MG63 (cell line): ENCODE data around the gene PRDM7. TPM values are rescaled to one million over a fixed set of nuclear protein-coding genes. Genes with fewer than 3 reads are reported as not detected.
A peak's percentile ranks its signal among the peaks of the same experiment; 100 is the strongest.

Experiments used
- DNase-seq: peaks from one replicate; pipeline ENCODE4 v3.0.0-alpha.2; 2020
- H3K27me3 ChIP-seq: fragments of 250-450 bp; sonication (Bioruptor Pico); 2 replicates; pipeline ENCODE4 v1.5.1; 2020; ENCODE audit warnings: mild to moderate bottlenecking, moderate library complexity
- H3K36me3 ChIP-seq: fragments of 250-450 bp; sonication (Bioruptor Pico); 2 replicates; pipeline ENCODE4 v1.5.1; 2020; ENCODE audit warnings: mild to moderate bottlenecking, moderate library complexity
- H3K4me3 ChIP-seq: fragments of 250-450 bp; sonication (Bioruptor Pico); 2 replicates; pipeline ENCODE4 v1.5.1; 2020; ENCODE audit warnings: mild to moderate bottlenecking, moderate library complexity
- H3K9me3 ChIP-seq: fragments of 250-450 bp; sonication (Bioruptor Pico); 2 replicates; pipeline ENCODE4 v1.5.1; 2020; ENCODE audit warnings: mild to moderate bottlenecking, moderate library complexity
- total RNA-seq: library from RNA; depleted of rRNA; stranded (reverse); fragments of >200 nt; shearing (Covaris generic); gene quantifications from 2 replicates; pipeline ENCODE4 v1.2.3, GENCODE V29; 2014; ENCODE audit warnings: low replicate concordance

Gene PRDM7
- total RNA-seq, 1 experiment from 2014 or later, result not detected

- Histone ChIP-seq H3K36me3 (peaks cover 27% of the 10 kb centered on the region), H3K9me3 (no peaks in the 10 kb centered on the region), H3K4me3 (peak overlapping the region; percentile 53), H3K27me3 (no peaks in the 10 kb centered on the region)
- DNase-seq, result peak; percentile 98
These were observed 30.0 kb downstream of the PRDM7 start for GRCh38 chr16:90046971-90047713.

DNA sequence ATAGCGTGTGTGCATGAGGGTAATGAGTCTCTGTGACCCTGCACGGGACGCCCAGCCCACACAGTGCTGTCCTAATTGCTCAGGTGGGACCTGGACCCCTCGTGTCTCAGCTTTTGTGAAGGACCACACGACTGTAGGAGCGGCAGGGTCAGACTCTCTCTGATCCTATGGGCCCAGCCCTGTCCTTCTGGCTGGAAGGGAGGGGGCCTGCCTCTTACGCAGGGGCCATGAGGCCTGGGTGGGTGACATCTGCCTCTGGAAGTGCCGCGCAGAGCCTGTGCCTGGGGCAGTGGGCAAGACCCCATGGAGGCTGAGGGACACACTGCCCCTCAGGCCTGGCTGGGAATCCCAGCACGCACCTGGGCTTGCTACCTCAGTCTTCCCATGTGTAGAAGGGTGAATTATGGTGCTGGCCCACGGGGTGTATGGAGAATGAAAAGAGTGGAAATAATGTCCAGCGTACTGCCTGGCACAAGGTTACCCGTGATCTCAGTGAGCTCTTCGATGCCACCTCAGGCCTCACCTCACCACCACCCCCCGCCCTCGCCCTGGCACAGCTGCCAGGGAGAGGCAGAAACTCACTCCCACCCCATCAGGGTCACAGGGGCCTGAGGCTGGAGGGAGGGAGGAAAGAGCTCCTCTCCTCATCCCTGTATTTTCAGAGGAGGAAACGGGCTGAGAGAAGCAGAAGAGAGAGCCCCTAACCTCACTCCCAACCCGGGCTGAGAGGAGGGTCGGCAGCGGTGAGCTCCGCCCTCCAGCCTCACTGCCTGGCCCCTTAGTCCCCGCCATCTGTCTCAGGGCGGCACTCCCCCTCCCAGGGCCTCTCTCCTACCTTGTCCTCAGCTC lies 30.8 kb downstream of the PRDM7 start:
- H3K27me3 ChIP-seq, result no peaks in the 10 kb centered on the region
- H3K4me3 ChIP-seq, result peak overlapping the region; percentile 53
- no peaks in the 10 kb centered on the region for H3K9me3 ChIP-seq
- peaks cover 35% of the 10 kb centered on the region for H3K36me3 ChIP-seq
- no peak for DNase-seq

GRCh38 chr16:90044111-90044551 lies 33.0 kb downstream of the PRDM7 start:
- H3K27me3 ChIP-seq, result no peaks in the 10 kb centered on the region
- no peaks in the 10 kb centered on the region for H3K9me3 ChIP-seq
- no peak overlapping the region for H3K4me3 ChIP-seq
- H3K36me3 ChIP-seq, result peaks cover 55% of the 10 kb centered on the region
- peak; percentile 56 for DNase-seq

- peaks cover 61% of the 10 kb centered on the region for H3K36me3 ChIP-seq
- H3K9me3 ChIP-seq, result no peaks in the 10 kb centered on the region
- H3K27me3 ChIP-seq, result no peaks in the 10 kb centered on the region
- H3K4me3 ChIP-seq, result no peak overlapping the region
- DNase-seq, result no peak
These were observed 33.6 kb downstream of the PRDM7 start for GRCh38 chr16:90043526-90043925.

- H3K36me3 ChIP-seq, result peaks cover 66% of the 10 kb centered on the region
- no peaks in the 10 kb centered on the region for H3K9me3 ChIP-seq
- no peak for DNase-seq
- no peak overlapping the region for H3K4me3 ChIP-seq
- H3K27me3 ChIP-seq, result no peaks in the 10 kb centered on the region
These were observed 34.1 kb downstream of the PRDM7 start for GRCh38 chr16:90042946-90043514.

DNA sequence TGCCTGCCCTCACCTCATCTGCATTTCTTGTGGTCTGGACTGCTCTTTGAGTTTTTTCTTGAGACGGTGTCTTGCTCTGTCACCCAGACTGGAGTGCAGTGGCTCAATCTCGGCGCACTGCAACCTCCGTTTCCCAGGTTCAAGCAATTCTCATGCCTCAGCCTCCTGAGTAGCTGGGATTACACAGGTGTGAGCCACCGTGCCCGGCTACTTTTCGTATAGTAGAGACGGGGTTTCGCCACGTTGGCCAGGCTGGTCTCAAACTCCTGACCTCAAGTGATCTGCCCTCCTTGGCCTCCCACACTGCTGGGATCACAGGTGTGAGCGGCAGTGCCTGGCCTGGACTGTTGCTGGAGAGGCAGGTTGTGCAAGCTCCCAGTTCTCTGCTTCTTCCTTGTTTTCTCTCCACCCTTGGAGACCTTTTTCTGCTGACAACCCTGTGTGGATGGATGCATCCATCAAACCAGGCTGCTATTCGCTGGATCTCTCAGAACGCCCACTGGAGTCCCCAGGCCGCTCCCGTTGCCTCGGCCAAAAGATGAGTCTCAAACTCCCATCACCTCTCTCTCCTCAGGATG lies 35.1 kb downstream of the PRDM7 start:
- DNase-seq, result no peak
- peaks cover 77% of the 10 kb centered on the region for H3K36me3 ChIP-seq
- no peaks in the 10 kb centered on the region for H3K9me3 ChIP-seq
- no peak overlapping the region for H3K4me3 ChIP-seq
- no peaks in the 10 kb centered on the region for H3K27me3 ChIP-seq

DNA sequence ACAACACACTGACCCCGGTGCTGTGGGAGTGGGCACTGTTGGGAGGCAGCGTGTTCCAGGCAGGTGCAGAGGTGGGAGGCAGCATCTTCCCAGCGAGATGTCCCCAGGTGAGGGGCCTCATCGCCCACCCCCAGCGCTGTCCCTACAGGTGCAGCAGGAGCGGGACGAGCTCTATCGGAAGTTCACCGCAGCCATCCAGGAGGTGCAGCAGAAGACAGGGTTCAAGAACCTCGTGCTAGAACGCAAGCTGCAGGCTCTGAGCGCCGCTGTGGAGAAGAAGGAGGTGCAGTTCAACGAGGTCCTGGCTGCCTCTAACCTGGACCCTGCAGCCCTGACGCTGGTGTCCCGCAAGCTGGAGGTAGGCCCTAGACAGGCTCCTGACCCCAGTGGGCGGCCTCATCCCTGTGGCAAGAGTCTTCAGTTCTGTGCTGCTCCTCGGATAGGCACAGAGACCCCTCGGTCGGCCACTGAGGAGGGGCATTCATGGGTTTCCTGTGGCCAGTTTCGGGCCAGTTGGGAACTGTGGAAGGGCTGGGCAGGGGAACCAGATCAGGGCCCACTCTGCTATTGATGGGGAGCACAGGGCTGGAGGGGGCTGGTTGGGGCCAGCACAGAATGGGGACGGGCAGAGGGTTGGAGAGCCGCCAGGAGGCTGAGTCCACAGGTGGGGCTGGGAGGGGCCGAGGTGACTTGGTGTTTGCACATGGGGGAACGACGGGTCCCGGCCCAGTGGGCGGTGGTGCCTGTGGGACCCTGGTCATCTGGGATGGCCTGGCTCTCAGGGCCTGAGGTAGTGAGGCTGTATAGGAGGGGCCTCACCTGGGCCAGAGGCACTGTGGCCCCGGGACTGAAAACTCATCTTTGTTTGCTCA lies 36.7 kb downstream of the PRDM7 start:
- no peak overlapping the region for H3K4me3 ChIP-seq
- no peaks in the 10 kb centered on the region for H3K27me3 ChIP-seq
- no peak for DNase-seq
- peaks cover 93% of the 10 kb centered on the region for H3K36me3 ChIP-seq
- no peaks in the 10 kb centered on the region for H3K9me3 ChIP-seq

- Histone ChIP-seq H3K36me3 (peaks cover 84% of the 10 kb centered on the region), H3K27me3 (no peaks in the 10 kb centered on the region), H3K4me3 (no peak overlapping the region), H3K9me3 (no peaks in the 10 kb centered on the region)
- DNase-seq, result no peak
These were observed 39.9 kb downstream of the PRDM7 start for GRCh38 chr16:90037276-90037675.

- no peak overlapping the region for H3K4me3 ChIP-seq
- DNase-seq, result no peak
- no peaks in the 10 kb centered on the region for H3K27me3 ChIP-seq
- H3K9me3 ChIP-seq, result no peaks in the 10 kb centered on the region
- H3K36me3 ChIP-seq, result peaks cover 80% of the 10 kb centered on the region
These were observed 41.2 kb downstream of the PRDM7 start for GRCh38 chr16:90035902-90036301.

- no peaks in the 10 kb centered on the region for H3K27me3 ChIP-seq
- peaks cover 73% of the 10 kb centered on the region for H3K36me3 ChIP-seq
These were observed 42.6 kb downstream of the PRDM7 start for GRCh38 chr16:90034504-90034903.

DNA sequence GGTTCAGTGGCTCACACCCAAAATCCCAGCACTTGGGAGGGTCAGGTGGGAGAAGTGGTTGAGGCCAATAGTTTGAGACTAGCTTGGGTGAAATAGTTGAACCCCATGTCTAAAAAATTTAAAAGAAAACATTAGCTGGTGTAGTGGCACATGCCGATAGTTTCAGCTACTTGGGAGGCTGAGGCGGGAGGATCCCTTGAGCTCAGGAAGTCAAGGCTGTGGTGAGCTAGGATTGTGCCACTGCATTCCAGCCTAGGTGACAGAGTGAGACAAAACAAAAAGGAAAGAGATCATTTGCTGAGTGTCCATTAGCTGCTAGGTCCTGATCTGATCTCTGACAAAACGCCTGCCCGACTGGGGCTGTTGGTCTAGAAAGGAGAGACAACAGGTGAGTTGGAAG lies 43.7 kb downstream of the PRDM7 start:
- no peaks in the 10 kb centered on the region for H3K27me3 ChIP-seq
- no peaks in the 10 kb centered on the region for H3K9me3 ChIP-seq
- peaks cover 71% of the 10 kb centered on the region for H3K36me3 ChIP-seq
- H3K4me3 ChIP-seq, result no peak overlapping the region
- DNase-seq, result no peak

More at GRCh38 chr16:90034504-90034903, 42.6 kb downstream of the PRDM7 start:
- no peaks in the 10 kb centered on the region for H3K9me3 ChIP-seq
- no peak for DNase-seq
- no peak overlapping the region for H3K4me3 ChIP-seq

DNA sequence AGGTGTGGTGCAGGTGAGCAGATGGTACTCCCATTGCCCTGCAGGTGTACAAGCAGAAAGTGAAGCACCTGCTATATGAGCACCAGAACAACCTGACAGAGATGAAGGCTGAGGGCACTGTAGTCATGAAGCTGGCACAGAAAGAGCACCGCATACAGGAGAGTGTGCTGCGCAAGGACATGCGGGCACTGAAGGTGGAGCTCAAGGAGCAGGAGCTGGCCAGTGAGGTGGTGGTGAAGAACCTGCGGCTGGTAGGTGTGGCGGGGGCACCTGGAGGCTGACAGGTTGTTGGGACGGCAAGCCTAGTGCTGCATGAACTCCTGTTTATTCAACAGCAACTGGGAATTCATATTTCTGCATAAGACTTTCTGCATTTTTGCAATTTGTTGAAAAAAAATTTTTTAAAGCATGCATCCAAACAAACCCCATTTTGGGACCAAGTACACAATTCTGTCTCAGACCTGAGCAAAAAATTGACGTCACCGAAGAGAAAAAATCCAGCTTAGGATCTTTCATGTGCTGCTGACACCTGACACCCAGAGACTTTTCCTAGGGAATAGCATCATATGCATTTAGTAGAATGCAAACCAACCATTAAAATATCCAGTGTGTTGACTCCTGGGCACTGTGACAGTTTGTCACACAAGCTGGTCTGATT lies 44.3 kb downstream of the PRDM7 start:
- no peaks in the 10 kb centered on the region for H3K9me3 ChIP-seq
- no peaks in the 10 kb centered on the region for H3K27me3 ChIP-seq
- DNase-seq, result peak; percentile 63
- no peak overlapping the region for H3K4me3 ChIP-seq
- peaks cover 68% of the 10 kb centered on the region for H3K36me3 ChIP-seq

GRCh38 chr16:90031931-90032673 lies 45.0 kb downstream of the PRDM7 start:
- DNase-seq, result no peak
- no peaks in the 10 kb centered on the region for H3K27me3 ChIP-seq
- H3K36me3 ChIP-seq, result peaks cover 68% of the 10 kb centered on the region
- no peaks in the 10 kb centered on the region for H3K9me3 ChIP-seq
- no peak overlapping the region for H3K4me3 ChIP-seq

- H3K9me3 ChIP-seq, result no peaks in the 10 kb centered on the region
- DNase-seq, result peak; percentile 70
- H3K27me3 ChIP-seq, result no peaks in the 10 kb centered on the region
- H3K36me3 ChIP-seq, result peaks cover 62% of the 10 kb centered on the region
- no peak overlapping the region for H3K4me3 ChIP-seq
These were observed 45.8 kb downstream of the PRDM7 start for GRCh38 chr16:90031186-90031930.
